Activated CD4-positive, alpha-beta T cell treated with anti-CD3 and anti-CD28 coated beads, Interleukin-2, amount 10 ng/mL, durations not matched to agents 7 days and 5 days (primary cell): ENCODE data around the gene CAMSAP2. TPM values are rescaled to one million over a fixed set of nuclear protein-coding genes. Genes with fewer than 3 reads are reported as not detected.

Experiments
- CTCF ChIA-PET: fragments of 350-600 bp; sonication (Branson Sonifier 250); formaldehyde crosslinking; loops from one replicate; lab custom pipeline; 2021; ENCODE audit warnings: antibody characterized with exemption; lab: Charles Lee
- POLR2A ChIA-PET: fragments of 350-600 bp; sonication (Branson Sonifier 250); formaldehyde crosslinking; loops from one replicate; lab custom pipeline; 2021; ENCODE audit warnings: antibody characterized with exemption; lab: Charles Lee
- DNase-seq: peaks from one replicate; pipeline ENCODE4 v3.0.0-alpha.2; 2020
- H3K27ac Mint-ChIP-seq: one replicate; pipeline ENCODE4 v1.8.0; 2021; ENCODE audit warnings: mild to moderate bottlenecking, moderate library complexity, mixed read lengths
- H3K27me3 Mint-ChIP-seq: one replicate; pipeline ENCODE4 v1.8.0; 2021; ENCODE audit warnings: mixed read lengths
- H3K36me3 Mint-ChIP-seq: one replicate; pipeline ENCODE4 v1.8.0; 2021; ENCODE audit warnings: low read depth, mixed read lengths
- H3K4me1 Mint-ChIP-seq: one replicate; pipeline ENCODE4 v1.8.0; 2021; ENCODE audit warnings: mixed read lengths
- H3K4me3 Mint-ChIP-seq: one replicate; pipeline ENCODE4 v1.8.0; 2021; ENCODE audit warnings: mild to moderate bottlenecking, moderate library complexity, mixed read lengths
- H3K9me3 Mint-ChIP-seq: one replicate; pipeline ENCODE4 v1.8.0; 2021; ENCODE audit warnings: mixed read lengths
- total RNA-seq, 2 experiments: library from RNA; stranded (reverse); gene quantifications; one replicate each; pipeline ENCODE4 v1.2.3, GENCODE V29; 2021

CAMSAP2 gene, protein sequence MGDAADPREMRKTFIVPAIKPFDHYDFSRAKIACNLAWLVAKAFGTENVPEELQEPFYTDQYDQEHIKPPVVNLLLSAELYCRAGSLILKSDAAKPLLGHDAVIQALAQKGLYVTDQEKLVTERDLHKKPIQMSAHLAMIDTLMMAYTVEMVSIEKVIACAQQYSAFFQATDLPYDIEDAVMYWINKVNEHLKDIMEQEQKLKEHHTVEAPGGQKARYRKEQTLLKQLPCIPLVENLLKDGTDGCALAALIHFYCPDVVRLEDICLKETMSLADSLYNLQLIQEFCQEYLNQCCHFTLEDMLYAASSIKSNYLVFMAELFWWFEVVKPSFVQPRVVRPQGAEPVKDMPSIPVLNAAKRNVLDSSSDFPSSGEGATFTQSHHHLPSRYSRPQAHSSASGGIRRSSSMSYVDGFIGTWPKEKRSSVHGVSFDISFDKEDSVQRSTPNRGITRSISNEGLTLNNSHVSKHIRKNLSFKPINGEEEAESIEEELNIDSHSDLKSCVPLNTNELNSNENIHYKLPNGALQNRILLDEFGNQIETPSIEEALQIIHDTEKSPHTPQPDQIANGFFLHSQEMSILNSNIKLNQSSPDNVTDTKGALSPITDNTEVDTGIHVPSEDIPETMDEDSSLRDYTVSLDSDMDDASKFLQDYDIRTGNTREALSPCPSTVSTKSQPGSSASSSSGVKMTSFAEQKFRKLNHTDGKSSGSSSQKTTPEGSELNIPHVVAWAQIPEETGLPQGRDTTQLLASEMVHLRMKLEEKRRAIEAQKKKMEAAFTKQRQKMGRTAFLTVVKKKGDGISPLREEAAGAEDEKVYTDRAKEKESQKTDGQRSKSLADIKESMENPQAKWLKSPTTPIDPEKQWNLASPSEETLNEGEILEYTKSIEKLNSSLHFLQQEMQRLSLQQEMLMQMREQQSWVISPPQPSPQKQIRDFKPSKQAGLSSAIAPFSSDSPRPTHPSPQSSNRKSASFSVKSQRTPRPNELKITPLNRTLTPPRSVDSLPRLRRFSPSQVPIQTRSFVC (N-terminal part only)
- total RNA-seq: under 1 TPM; 0.81 to 0.82 TPM

DNA sequence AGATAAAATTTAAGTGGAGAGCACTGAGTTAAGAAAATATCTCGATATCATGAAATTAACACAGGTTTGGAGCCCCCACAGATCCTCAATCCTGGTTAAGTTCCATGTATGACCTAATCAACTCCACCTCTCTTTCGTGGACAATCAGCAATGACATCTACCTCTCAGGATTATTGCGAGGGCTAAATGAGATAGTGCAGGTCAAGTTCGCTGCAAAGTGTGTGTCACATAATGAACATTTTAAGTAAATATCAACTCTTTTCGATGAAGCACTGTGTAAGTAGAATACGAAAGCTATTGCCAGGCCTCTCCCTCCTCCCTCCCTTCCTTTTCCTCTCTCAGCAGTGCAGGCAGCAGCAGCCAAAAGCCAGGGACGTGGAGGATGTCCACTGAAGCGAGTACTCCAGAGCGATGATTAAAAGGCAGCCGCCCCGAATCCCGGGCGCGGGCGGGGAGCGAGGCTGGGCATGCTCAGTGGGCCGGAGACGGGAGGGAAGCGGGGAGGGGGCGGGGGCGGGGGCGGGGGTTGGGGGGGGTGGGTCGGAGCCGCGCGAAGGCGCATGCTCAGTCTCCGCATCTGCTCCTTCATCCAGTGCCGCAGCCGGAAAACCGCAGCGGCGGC lies at the start of gene CAMSAP2:
TSS of gene CAMSAP2 (plus strand) at position 567 of the 622 bp plus-strand sequence. CDS start 935 bp downstream, outside the sequence.
- Mint-ChIP-seq H3K27ac (peak within 1 kb of the TSS; percentile 83), H3K9me3 (no peaks in the 10 kb centered on the region), H3K27me3 (peaks cover 33% of the 10 kb centered on the region), H3K36me3 (no peaks in the 10 kb centered on the region), H3K4me3 (peak within 1 kb of the TSS; percentile 93), H3K4me1 (peaks cover 22% of the 10 kb centered on the region)
- DNase-seq: peak; percentile 64
- CTCF ChIA-PET: interaction anchor here (0.6 to 0.9 kb wide), 2 partner anchors 10 to 282 kb away, joined by 3 read pairs; no protein-coding TSS in a partner anchor
- POLR2A ChIA-PET: no interaction called here

DNA sequence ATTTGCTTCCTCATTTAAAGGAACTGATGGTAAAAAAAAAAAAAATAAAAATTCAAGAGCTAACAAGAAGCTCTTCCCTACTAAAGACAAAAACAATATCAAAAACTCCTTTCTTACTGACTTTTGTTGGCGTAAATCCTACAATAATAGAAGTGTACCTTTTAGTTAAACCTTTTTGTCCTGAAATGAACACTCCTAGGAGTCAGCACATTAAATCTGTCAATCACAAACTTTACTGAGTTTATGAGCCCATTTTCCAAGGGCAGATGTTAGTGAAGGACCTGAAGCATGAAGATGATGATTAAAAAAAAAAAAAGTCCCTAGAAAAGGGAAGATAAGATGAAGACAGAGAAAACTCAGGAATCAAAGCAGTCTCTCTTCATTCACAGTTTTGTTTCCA lies 46.4 kb upstream of the CAMSAP2 start:
- H3K36me3 Mint-ChIP-seq: no peaks in the 10 kb centered on the region
- no peak for DNase-seq
- H3K4me1 Mint-ChIP-seq: no peaks in the 10 kb centered on the region
- no peak overlapping the region for H3K4me3 Mint-ChIP-seq
- CTCF ChIA-PET: interaction anchor here (0.6 kb wide), 1 partner anchor 1054 kb away, joined by 3 read pairs; no protein-coding TSS in a partner anchor
- POLR2A ChIA-PET: no interaction called here
- no peak overlapping the region for H3K27ac Mint-ChIP-seq
- peaks cover 7% of the 10 kb centered on the region for H3K27me3 Mint-ChIP-seq
- no peaks in the 10 kb centered on the region for H3K9me3 Mint-ChIP-seq

DNA sequence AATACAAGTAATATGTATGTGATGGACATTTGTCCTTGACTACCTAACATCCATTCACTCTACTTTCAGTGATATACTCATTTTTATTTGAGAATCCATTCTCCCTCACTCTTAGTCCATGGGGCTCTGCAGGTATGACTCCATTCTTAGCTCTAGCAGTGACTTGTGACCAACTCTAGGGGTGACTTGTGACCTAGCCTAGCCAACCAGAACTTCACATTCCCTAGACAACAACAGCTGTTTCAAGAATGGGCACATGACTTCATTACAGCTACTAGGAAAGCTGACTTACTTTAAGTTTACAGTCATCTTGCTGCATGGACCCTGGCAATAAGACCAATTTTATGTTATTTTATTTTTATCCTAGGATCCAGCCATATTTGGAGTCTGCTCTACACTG lies 45.4 kb upstream of the CAMSAP2 start:
- Mint-ChIP-seq H3K4me1 (no peaks in the 10 kb centered on the region), H3K36me3 (no peaks in the 10 kb centered on the region), H3K4me3 (no peak overlapping the region), H3K27me3 (peaks cover 9% of the 10 kb centered on the region), H3K27ac (no peak overlapping the region), H3K9me3 (no peaks in the 10 kb centered on the region)
- ChIA-PET POLR2A (no interaction called here), CTCF (interaction anchor here (0.5 kb wide), 1 partner anchor 93 kb away, joined by 3 read pairs; no protein-coding TSS in a partner anchor)
- DNase-seq: no peak

DNA sequence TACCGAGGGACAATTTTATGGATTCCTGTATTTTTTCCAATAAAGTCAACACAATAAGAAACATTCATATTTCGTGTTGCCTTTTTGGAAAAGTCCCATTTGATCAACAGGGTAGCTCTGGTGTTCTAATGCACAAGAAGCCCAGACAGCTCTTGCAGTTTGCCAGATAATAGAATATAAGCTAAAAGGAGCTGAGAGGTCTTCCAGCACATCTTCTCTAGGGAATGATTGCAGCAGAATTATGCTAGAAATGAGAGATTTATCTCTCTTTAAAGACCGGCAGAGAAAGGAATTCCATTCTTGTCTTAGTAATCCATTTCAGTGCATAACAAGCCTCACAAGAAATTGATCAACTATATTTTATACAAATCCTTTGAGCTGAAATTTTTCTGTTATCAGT lies 44.0 kb upstream of the CAMSAP2 start:
- H3K36me3 Mint-ChIP-seq: no peaks in the 10 kb centered on the region
- POLR2A ChIA-PET: no interaction called here
- H3K4me3 Mint-ChIP-seq: no peak overlapping the region
- peaks cover 9% of the 10 kb centered on the region for H3K27me3 Mint-ChIP-seq
- no peak for DNase-seq
- H3K4me1 Mint-ChIP-seq: no peaks in the 10 kb centered on the region
- H3K27ac Mint-ChIP-seq: no peak overlapping the region
- CTCF ChIA-PET: no interaction called here
- no peaks in the 10 kb centered on the region for H3K9me3 Mint-ChIP-seq

DNA sequence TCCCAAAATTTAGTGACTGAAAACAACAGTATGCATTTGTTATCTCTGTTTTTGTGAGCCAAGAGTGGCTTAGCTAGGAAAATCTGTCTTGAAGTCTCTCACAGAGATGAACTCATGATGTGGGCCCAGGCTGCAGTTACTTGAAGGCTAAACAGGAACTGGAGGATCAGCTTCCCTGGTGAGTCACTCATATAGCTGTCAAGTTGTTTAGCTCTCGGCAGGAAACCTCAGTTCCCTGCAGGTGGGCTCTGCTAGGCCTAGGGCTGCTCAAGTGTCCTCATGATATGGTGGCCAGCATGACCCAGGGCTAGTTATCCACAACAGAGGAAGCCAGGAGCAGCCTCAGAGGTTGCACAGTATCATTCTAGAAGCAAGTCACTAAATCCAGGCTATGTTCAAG lies 38.8 kb upstream of the CAMSAP2 start:
- Mint-ChIP-seq H3K27me3 (peaks cover 14% of the 10 kb centered on the region), H3K27ac (no peak overlapping the region), H3K36me3 (no peaks in the 10 kb centered on the region), H3K4me1 (no peaks in the 10 kb centered on the region), H3K4me3 (no peak overlapping the region), H3K9me3 (no peaks in the 10 kb centered on the region)
- DNase-seq: no peak
- POLR2A ChIA-PET: no interaction called here
- CTCF ChIA-PET: no interaction called here

DNA sequence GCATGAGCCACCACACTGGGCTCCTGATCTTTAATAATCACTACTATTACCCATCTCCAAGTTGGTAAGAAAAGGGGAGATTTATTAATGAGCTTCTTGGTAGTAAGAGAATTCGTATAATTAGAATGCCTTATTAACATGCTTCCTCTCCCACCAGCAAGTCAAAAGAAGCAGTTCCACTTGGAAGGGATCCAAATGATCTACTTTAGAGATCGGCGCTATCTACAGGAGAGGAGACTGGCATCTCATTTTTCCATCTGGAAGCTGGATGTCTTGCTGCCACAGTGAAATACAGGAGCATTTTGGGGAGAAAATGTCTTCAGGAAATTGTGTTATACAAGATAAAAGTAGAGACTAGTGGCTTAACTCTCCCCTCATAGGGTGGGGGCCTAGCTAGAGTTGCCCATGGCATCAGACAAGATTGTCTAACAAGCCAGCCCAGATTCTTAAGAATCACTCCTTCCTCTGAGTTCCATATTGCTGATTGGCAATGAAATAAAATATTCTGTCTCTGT lies 33.6 kb upstream of the CAMSAP2 start:
- no peaks in the 10 kb centered on the region for H3K9me3 Mint-ChIP-seq
- no peak overlapping the region for H3K4me3 Mint-ChIP-seq
- H3K4me1 Mint-ChIP-seq: no peaks in the 10 kb centered on the region
- H3K36me3 Mint-ChIP-seq: no peaks in the 10 kb centered on the region
- no peak for DNase-seq
- ChIA-PET POLR2A (interaction anchor here (0.7 kb wide), 1 partner anchor 20 kb away, joined by 3 read pairs; no protein-coding TSS in a partner anchor), CTCF (interaction anchor here (0.6 kb wide), 3 partner anchors 61 to 202 kb away, joined by 3 read pairs; no protein-coding TSS in a partner anchor)
- no peak overlapping the region for H3K27ac Mint-ChIP-seq
- H3K27me3 Mint-ChIP-seq: peaks cover 8% of the 10 kb centered on the region

DNA sequence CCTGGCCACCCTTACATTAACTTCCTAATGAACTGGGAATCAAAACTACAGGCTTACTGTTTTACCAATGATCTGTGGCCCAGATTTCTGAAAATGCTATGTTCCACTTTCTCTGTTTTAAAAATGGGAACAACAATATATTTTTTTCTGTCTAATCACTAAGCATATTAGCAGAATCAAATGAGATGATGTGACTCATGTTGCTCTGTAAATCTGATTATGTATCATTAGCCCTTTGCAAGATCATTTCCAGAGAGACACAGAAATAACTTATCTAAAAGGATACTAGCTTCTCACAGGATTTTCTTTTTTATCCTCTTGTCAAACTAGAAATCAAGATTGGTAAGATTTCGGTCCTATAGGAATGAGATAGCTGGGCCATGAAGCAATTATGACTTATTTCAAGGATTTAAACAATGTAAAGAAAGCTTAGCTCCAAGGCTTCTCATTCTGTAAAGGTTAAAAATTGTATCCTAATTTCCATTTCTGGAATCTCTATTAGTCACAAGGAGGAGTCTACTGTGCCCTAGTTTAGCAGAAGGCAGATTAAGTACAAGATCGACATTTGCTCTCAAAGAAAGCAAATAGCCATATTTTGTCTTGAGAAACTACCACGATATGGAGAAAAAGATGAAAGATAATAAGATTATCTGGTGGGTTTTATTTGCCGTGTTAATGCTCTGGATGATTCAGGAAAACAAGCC lies 32.4 kb upstream of the CAMSAP2 start:
- Mint-ChIP-seq H3K9me3 (no peaks in the 10 kb centered on the region), H3K27ac (no peak overlapping the region), H3K4me3 (no peak overlapping the region), H3K36me3 (no peaks in the 10 kb centered on the region), H3K4me1 (no peaks in the 10 kb centered on the region), H3K27me3 (peaks cover 7% of the 10 kb centered on the region)
- DNase-seq: no peak
- CTCF ChIA-PET: no interaction called here
- POLR2A ChIA-PET: no interaction called here

DNA sequence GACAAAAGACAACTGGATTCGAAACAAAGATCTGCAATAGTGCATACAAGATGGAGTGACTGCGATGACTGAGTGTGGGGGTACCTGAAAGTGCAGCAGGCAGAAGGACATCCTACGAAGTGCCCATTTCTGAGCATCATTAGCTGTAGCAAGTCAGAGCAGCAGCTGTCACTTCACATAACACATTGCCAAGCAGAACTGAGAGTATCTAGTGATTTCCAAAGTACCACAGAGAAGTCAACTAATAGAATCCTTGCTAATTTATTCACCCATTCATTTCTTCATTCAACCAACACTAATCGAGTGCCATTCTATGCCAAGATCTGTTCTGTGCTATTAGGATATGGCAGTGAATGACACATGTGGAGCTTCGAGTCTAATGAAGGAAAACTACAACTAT lies 31.6 kb upstream of the CAMSAP2 start:
- H3K36me3 Mint-ChIP-seq: no peaks in the 10 kb centered on the region

DNA sequence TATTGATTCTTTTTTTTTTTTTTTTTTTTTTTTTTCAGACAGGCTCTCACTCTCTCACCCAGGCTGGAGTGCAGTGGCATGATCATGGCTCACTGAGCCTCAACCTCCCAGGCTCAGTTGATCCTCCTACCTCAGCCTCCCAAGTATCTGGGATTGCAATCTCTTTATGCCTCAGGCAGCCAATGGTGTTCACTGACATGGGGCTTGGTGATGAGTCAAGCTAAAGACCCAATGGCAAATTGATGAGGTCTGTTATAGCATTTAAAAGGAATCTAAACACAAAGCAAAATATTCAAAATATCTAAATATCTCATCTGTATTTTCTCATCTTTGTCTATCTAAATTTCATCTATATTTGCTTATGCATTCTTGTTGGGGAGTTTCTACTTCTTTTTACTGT lies 30.5 kb upstream of the CAMSAP2 start:
- Mint-ChIP-seq H3K27ac (no peak overlapping the region), H3K4me3 (no peak overlapping the region), H3K9me3 (no peaks in the 10 kb centered on the region), H3K4me1 (no peaks in the 10 kb centered on the region), H3K27me3 (no peaks in the 10 kb centered on the region), H3K36me3 (no peaks in the 10 kb centered on the region)
- ChIA-PET CTCF (interaction anchor here (0.6 kb wide), 1 partner anchor 72 kb away, joined by 9 read pairs; no protein-coding TSS in a partner anchor), POLR2A (no interaction called here)
- no peak for DNase-seq

More for the DNA sequence above, 31.6 kb upstream of the CAMSAP2 start:
- no peak for DNase-seq
- Mint-ChIP-seq H3K9me3 (no peaks in the 10 kb centered on the region), H3K27me3 (peaks cover 2% of the 10 kb centered on the region), H3K4me1 (no peaks in the 10 kb centered on the region), H3K27ac (no peak overlapping the region), H3K4me3 (no peak overlapping the region)
- ChIA-PET POLR2A (no interaction called here), CTCF (no interaction called here)

DNA sequence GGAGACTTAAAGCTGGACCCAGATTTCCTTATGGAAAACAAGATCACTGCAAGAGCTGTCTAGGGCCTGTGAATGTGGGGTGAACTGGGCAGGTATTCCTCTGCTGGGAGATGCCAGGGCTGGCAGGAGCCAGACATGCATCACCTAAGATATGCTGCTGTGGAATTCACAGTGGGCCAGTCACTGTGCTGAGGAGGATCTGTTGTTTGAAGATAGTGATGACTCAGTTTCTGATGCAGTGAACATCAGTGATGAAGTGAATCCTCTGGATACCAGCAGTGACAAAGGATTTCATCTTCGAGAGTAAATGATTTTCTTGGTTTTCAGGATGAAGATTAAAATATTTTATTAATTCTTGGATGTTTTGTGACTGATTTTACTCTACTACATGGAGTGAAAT lies 29.9 kb upstream of the CAMSAP2 start:
- CTCF ChIA-PET: interaction anchor here (0.6 kb wide), 1 partner anchor 72 kb away, joined by 9 read pairs; no protein-coding TSS in a partner anchor
- H3K27ac Mint-ChIP-seq: no peak overlapping the region
- H3K36me3 Mint-ChIP-seq: no peaks in the 10 kb centered on the region

DNA sequence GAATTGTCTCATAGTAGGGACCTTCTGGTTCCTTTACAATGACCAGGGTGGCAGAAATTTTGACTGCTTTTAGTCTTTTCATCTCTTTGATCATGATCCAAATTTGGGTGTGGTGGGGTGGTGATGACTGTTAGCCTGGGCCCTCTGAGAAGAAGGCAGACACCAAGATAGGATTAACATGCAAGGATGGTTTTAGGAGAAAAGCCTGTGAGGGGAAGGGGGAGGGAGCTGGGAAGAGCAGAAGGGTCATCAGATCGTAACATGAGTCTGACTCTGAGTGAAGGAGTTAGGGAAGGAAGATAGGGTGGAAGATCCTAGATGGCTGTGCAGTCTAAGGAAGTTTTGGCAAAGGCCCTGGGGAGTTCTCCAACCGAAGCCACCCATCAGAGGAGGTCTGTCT lies 28.5 kb upstream of the CAMSAP2 start:
- Mint-ChIP-seq H3K9me3 (no peaks in the 10 kb centered on the region), H3K27me3 (peaks cover 3% of the 10 kb centered on the region), H3K27ac (no peak overlapping the region), H3K4me3 (no peak overlapping the region), H3K36me3 (no peaks in the 10 kb centered on the region), H3K4me1 (no peaks in the 10 kb centered on the region)
- CTCF ChIA-PET: interaction anchor here (1.6 kb wide), 1 partner anchor 88 kb away, joined by 3 read pairs; no protein-coding TSS in a partner anchor
- POLR2A ChIA-PET: no interaction called here
- DNase-seq: no peak

More for the DNA sequence above, 29.9 kb upstream of the CAMSAP2 start:
- DNase-seq: no peak
- no peaks in the 10 kb centered on the region for H3K27me3 Mint-ChIP-seq
- POLR2A ChIA-PET: no interaction called here
- H3K9me3 Mint-ChIP-seq: no peaks in the 10 kb centered on the region
- no peak overlapping the region for H3K4me3 Mint-ChIP-seq
- no peaks in the 10 kb centered on the region for H3K4me1 Mint-ChIP-seq
